GM21526 (cell line): ENCODE measurements around the gene REC114.
"Not testable (repeated sequence)": the region's sequence is repeated elsewhere in the genome, so short reads cannot be mapped to it uniquely, and the experiment has no call there.

Source experiments
- ATAC-seq: cut with Tn5 transposase; IDR thresholded peaks from one replicate; pipeline ENCODE4 v1.9.1; 2021; ENCODE audit warnings: moderate library complexity; ENCODE audit not compliant: unreplicated experiment, low FRiP score

Gene REC114

DNA sequence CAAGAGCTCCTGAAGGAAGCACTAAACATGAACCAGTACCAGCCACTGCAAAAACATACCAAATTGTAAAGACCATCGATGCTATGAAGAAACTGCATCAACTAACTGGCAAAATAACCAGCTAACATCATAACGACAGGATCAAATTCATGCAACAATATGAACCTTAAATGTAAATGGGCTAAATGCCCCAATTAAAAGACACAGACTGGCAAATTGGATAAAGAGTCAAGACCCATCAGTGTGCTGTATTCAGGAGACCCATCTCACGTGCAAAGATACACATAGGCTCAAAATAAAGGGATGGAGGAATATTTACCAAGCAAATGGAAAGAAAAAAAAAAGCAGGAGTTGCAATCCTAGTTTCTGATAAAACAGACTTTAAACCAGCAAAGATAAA, 7.0 kb downstream of the REC114 start:
- not testable (repeated sequence) for ATAC-seq

DNA sequence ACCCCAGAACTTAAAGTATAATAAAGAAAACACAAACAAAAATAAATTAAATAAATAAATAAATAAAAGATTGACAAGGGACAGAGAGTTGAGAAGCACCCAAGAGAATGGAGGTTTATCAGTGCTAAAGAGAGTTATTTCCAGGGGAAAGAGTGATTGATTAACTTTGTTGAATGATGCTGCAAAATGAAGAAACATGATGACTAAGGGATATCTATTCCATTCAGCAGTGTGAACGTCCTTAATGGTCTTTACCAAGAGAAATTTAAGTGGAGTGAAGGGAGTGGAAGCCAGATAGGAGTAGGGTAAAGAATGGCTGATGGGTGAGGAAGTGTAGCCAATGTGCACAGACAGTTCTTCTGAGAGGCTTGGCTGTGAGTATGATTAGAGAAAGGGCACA, 11.1 kb downstream of the REC114 start:
- ATAC-seq, result no peak

DNA sequence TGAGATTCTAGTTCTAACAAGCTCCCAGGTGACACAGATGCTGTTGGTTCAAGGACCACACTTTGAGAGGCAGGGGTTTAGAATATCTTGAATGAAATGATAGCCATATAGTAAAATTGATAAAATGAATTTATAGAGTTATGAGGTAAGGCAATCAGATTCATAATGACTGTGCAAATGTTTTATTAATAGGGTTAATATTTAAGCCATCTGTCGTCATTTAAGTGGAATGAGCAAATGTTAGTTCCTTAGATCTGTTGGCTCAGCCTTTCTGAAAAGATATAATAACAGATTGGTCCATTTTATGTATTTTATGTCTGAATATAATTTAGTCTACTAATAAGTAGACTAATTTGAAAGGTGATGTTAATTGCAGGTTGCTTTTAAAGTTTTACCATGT, 12.9 kb downstream of the REC114 start:
- ATAC-seq, result no peak

DNA sequence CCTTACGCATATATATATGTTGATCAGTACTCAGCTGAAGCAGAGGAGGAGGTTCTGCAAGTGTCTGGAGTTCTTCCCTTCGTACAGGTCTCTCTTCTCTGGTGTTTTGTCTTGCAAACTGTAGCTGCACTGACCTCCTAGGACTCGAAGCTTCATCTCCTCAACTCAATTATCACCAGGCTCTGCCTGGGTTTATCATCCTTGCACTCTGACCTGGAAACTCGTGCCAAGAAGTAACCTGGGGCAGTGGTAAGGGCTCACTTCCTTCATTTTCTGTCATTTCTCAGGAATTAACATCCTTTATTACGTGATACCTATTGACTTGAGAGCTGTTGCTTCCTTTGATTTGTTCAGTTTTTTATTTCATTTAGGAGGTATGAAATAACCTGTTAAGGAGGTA, 14.4 kb downstream of the REC114 start:
- ATAC-seq, result no peak

DNA sequence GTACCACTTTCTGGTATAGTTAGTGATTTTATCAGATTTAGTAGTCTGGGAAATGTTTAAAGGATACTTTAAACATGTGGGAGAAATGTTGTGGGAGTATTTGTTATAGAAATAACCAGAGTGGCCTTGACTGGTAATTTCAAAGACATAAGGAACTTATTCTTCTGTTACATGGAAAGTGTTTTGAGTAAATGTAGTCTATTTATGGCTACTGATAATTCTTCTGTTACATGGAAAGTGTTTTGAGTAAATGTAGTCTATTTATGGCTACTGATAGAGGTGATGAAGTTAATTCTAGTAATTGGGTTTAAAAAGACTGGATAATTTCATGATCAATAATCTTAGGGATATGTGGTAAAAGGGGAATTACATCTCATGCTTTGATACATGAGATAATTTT, 17.7 kb downstream of the REC114 start:
- no peak for ATAC-seq

DNA sequence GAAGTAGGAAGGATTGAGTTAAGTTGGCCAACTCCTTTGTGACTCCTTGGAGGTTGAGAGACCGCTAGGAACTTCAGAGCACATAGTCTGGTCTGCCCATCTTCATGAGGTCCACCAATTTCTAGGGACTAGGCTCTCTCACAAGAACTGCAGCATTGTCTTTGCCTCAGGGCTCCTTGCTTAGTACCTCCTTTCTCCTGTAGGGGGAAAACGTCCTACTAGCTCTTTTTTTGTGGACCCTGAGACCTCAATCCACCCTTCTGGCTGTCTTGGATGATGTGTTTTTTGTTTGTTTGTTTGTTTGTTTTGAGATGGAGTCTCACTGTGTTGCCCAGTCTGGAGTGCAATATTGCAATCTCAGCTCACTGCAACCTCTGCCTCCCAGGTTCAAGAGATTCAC, 21.6 kb downstream of the REC114 start:
- ATAC-seq, result no peak

DNA sequence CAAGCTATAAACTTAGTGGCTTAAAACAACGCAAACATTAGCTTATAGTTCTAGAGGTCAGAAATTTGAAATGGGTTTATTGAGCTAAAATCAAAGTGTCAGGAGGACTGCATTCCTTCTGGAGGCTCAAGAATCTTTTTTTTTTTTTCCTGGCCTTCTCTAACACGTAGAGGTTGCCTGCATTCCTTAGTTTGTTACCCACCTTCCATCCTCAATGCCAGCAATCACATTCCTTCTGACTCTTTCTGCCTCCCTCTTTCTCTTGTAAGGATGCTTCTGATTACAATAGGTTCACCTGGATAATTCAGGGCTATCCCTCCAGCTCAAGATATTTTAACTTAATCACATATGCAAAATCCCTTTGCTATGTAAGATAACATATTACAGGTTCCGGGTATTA, 24.8 kb downstream of the REC114 start:
- ATAC-seq, result no peak

DNA sequence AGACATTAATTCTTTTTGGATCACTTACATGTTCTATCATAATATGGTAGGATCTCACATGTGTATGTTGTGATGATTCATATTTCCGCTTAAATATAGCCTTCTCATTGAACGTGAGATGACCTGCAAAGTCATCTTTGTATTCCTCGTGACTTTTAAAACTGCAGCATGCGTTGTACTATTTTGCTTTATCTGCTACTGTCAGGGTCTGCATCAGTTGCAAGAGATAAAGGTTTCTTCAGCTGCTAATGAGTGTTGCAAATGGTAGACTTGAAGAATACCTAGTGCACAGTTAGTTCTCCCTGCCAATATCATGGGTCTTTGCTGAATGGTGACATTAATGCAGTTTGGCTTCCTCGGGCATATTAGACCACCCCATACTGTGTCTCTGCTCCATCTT, 31.8 kb downstream of the REC114 start:
- no peak for ATAC-seq

DNA sequence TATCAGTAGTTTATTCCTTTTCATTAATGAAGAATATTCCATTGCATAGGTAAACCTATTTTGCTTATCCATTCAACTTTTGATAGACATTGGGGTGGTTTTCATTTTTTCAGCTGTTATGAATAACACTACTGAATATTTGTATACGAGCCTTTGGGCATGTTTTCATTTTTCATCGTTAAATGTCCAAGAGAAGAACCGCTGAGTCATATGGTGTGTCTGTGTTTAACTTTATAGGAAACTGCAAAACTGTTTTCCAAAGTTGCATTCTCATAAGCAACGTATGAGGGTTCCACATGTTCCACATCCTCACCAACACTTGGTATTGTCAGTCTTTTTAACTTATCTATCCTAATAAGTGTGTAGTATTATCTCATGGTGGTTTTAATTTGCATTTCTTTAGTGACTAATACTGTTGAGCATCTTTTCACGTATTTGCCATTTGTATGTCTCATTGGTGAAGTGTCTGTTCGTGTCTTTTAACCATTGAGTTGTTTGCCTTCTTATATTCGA, 33.8 kb downstream of the REC114 start:
- ATAC-seq, result no peak

DNA sequence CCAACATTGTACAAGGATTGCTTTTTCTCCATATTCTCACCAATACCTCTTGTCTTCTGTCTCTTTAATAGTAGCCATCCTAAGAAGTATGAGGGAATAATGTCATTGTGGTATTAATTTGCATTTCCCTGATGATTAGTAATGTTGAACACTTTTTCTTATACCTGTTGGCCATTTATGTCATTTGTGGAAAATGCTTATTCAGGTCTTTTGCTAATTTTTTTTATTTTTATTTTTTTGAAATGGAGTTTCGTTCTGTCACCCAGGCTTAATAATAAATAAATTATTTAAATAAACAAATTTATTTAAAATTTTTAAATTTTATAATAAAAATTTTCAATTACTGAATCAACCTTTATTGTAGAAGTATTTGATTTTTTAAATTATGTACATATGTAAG, 37.1 kb downstream of the REC114 start:
- ATAC-seq, result no peak

DNA sequence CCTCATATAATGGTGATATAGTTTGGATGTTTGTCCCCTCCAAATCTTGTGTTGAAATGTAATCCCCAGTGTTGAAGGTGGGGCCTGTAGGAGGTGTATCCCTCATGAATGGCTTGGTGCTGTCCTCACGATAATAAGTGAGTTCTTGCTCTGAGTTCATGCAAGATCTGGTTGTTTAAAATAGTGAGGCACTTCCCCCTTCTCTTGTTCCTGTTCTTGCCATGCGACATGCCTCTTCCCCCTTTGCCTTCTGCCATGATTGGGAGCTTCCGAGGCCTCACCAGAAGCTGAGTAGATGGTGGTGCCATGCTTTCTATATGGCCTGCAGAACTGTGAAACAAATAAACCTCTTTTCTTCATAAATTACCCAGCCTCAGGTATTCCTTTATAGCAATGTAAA, 39.2 kb downstream of the REC114 start:
- no peak for ATAC-seq

DNA sequence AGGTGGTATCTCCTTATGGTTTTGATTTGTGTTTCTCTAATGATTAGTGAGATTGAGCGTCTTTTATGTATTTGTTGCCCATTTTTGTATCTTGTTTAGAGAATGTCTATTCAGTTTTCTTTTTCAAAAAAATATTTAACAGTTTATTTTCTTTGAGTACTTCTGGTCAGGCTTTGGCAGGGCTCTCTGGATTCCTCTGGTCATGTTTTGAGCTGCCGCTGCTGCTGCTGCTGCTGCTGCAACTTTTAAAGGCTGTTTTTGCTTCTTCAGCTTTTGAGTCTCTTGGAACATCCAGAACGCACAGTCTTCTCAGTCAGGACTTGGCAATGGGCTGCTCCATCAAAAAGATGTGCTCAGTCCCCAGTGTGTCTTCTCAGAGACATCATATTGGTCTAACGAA, 40.1 kb downstream of the REC114 start:
- ATAC-seq, result no peak

DNA sequence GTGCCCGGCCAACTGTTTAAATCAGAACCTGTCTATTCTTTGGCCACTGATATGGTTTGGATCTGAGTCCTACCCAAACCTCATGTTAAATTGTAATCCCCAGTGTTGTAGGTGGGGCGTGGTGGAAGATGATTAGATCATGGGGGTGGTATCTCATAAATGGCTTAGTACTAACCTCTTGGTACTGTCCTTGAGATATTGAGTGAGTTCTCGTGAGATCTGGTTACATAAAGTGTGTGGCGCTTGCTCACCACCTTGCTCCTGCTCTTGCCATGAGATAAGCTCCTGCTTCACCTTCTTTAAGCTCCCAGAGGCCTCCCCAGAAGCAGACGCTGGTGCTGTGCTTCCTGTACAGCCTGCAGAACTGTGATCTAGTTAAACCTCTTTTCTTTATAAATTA, 42.4 kb downstream of the REC114 start:
- ATAC-seq, result no peak

DNA sequence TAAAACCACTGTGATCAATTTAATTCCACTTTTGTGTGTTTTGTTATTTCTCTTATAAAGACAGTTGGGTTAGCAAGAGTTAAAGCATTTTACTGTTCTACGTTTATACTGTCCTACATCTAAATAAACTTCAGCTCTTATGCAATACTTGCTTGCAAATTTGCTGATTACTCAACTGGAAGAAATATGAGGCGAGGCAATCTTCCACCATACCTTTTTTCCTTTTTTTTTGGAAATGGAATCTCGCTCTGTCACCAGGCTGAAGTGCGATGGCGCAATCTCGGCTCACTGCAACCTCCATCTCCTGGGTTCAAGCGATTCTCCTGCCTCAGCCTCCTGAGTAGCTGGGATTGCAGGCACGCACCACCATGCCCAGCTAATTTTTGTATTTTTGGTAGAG, 42.9 kb downstream of the REC114 start:
- not testable (repeated sequence) for ATAC-seq

DNA sequence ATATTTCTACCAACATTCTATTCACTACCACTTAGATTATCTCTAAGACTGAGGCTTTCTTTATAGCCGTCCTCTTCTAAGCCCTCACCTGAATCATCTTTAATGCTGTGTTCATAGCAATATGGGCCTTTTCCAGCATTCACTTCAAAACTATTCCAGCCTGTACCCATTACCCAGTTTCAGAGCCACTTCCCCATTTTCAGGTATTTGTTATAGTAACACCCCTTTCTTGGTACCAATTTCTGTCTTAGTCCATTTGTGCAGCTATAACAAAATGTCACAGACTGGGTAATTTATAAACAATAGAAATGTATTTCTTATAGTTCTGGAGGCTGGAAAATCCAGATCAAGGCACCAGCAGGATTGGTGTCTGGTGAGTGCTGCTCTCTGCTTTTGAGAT, 45.7 kb downstream of the REC114 start:
- ATAC-seq, result no peak

DNA sequence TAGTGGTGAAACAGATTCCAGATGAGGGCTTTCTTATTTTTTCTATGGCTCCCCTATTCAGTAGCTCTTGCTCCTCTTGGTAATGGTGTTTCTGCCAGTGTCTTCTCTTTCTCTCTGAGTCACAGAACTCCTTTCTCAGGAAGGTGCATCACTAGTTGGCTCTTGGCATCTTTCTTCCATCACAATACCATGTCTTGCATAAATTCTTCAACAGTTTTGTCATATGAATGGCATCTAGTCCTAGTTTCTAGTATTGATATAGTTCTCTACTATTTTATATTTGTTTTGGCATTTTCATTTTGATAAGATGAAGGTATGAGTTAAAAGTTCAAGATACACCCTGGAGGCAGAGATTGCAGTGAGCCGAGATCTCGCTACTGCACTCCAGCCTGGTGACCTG, 51.0 kb downstream of the REC114 start:
- no peak for ATAC-seq

DNA sequence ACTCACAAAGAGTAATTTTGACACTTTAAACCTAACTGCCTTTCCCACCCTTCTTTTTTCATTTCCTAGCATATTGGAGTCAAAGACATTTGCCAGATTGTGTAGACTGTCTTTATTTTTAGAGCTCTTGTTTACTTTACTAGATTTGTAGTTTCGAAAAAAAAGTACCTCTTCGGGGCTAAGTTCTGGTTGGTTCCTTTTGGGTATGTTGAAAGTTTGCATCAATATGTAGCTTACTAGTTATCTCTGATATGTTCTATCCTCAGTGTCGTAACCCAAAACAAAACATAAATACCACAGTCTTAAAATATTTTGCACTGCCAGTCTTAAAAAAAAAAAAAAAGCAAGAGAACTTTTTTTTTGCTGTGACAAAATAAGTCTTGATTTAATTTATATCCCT, 52.2 kb downstream of the REC114 start:
- no peak for ATAC-seq

DNA sequence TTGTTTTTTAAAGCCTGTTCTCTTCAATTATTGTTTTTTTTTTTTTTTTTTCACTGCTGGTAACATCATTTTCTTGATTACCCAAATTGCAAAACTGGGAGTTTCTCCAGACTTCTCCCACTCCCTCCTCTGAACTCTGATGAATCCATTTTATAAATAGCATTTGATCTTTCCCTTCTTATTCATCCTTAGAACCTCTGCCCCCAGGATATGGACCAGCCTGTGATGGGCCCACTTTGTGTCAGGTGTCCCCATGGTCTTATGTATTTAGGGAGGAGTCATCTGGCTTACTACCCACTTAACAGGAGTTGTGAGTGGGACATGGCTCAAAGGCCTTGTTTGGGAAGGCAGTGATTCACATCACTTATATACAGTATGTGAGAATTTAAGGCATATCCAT, 57.7 kb downstream of the REC114 start:
- ATAC-seq, result no peak

DNA sequence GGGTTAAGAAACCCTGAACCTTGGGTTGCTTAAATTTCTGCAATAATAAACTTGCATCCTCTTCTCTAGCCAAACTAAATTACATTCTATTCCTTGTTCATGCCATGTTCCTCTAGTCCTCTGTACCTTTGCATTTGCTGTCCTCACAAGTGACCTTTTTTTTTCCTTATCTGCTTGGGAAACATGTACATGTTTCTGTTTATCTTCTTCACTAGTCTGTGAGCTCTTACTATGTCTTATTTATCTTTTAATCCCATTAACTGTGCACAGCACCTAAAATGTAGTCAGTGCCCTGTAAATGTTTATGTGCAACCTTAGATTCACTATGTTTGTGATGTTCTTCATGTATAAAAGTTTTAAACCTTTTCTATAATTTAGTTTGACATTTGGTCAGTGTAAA, 61.9 kb downstream of the REC114 start:
- no peak for ATAC-seq

DNA sequence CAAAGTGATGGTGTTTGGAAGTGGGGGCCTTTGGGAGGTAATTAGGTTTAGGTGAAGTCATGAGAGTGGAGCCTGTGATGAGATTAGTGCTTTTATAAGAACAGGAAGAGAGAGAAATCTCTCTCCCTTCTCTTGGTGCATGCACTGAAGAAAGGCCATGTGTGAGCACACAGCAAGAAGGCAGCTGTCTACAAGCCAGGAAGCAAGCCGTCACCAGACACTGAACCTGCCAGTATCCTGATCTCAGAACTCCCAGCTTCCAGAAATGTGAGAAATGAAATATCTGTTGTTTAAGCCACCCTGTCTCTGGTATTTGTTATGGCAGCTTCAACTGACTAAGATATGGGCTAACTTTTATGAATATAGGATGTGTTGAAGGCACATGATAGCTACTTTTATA, 72.6 kb downstream of the REC114 start:
- no peak for ATAC-seq

DNA sequence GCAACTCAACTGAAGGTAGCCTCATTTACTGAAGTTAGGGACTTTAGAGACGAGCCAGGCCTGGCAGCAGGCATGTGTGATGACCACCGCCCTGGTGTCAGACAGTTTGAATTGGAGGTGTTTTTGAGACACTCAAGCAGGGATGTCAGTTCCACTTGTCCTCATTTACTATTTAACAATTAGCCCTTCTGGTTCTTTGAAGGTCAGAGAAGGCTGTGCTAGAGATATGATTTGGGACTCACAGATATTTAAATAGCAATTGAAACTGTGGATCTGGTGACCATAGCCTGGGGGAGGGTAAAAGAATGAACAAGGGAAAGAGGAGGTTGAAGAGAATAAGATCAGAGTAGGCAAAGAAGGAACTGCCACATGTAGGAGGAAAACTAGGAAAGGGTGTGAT, 74.6 kb downstream of the REC114 start:
- no peak for ATAC-seq

DNA sequence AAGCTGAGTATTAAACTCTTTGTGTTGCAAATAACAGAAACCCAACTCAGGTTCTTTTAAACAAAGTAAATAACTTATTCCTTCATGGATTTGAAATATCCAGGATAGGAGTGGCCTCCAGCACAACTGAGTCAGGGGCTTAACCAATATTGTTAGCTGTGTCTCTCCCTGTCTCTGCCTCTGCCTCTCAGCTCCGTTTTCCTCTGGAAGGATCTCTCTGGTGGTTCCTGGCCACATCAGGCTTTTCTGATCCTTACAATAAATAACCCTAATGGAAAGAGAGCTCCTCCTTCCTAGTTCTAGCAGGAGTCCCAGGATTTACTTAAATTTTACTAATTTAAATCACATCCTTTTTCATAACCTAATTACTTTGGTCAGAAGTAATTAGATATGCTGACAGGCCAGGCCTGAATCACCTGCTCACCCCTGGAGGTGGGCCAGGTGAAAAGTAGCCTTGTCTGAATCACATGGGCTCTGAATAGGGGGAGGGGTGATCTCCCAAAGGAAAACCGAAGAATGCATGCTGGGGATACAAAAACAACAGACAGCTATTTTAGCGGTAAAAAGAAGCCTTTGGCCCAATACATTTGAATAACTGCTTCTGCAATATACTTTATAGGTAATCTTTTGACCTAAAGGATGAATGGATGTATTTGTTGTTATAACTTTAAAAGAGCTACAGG, 75.4 kb downstream of the REC114 start:
- no peak for ATAC-seq
